GM19328 (cell line): ENCODE data around the gene LHB.

Source experiments
- ATAC-seq: cut with Tn5 transposase; IDR thresholded peaks from one replicate; pipeline ENCODE4 v1.9.1; 2021; ENCODE audit warnings: mild to moderate bottlenecking, moderate library complexity; ENCODE audit not compliant: unreplicated experiment

Gene LHB

GRCh38 chr19:48986211-48986610, 30.7 kb downstream of the LHB start:
- no peak for ATAC-seq

GRCh38 chr19:48985711-48986110, 31.2 kb downstream of the LHB start:
- no peak for ATAC-seq

GRCh38 chr19:48982280-48982679, 34.6 kb downstream of the LHB start:
- ATAC-seq = no peak

- no peak for ATAC-seq
Measured at GRCh38 chr19:48977061-48977460, 39.8 kb downstream of the LHB start.

GRCh38 chr19:48975947-48976847, 40.7 kb downstream of the LHB start:
- no peak for ATAC-seq

GRCh38 chr19:48970923-48971395, 45.9 kb downstream of the LHB start:
- no peak for ATAC-seq

- no peak for ATAC-seq
Measured at GRCh38 chr19:48970139-48970766, 46.6 kb downstream of the LHB start.

GRCh38 chr19:48969276-48970138, 47.4 kb downstream of the LHB start:
- no peak for ATAC-seq

GRCh38 chr19:48968813-48969218, 48.1 kb downstream of the LHB start:
- no peak for ATAC-seq

GRCh38 chr19:48968179-48968661, 48.7 kb downstream of the LHB start:
- no peak for ATAC-seq

GRCh38 chr19:48967346-48968178, 49.3 kb downstream of the LHB start:
- ATAC-seq = no peak

- no peak for ATAC-seq
Measured at GRCh38 chr19:48966541-48967345, 50.1 kb downstream of the LHB start.
